GM18517 (cell line): ENCODE data around the gene PEX12.
"Not testable (repeated sequence)": the region's sequence is repeated elsewhere in the genome, so short reads cannot be mapped to it uniquely, and the experiment has no call there.

ENCODE experiments used
- ATAC-seq: cut with Tn5 transposase; IDR thresholded peaks from one replicate; pipeline ENCODE4 v1.9.1; 2021; ENCODE audit warnings: mild to moderate bottlenecking, moderate library complexity; ENCODE audit not compliant: unreplicated experiment

PEX12 gene

DNA sequence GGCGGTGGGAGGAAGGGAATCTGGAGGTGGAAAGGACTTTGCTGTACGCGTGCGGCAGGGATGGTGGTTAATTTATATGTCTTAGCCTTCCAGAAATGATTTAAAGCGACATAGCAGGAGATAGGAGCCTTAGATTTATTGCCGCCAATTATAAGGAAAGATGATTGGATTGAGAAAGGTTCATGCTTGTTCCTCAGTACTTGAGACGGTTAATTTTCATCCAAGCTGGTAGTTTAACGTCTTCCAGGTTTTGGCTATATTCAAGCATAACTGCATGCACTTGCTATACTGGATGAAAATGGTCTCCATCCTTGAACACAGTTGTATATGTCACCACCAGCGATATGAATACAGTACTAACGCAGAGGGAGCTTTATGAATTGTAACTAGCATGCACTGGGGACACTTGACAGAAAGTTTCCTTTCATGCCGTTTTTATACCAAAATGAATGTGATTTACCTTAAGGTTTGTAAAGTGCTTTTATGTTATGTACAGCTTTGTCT, 610 bp upstream of the PEX12 start:
- ATAC-seq = no peak

GRCh38 chr17:35577830-35578196, 558 bp downstream of the PEX12 start:
- ATAC-seq = no peak

GRCh38 chr17:35575759-35576158, 2.6 kb downstream of the PEX12 start:
- ATAC-seq = no peak

DNA sequence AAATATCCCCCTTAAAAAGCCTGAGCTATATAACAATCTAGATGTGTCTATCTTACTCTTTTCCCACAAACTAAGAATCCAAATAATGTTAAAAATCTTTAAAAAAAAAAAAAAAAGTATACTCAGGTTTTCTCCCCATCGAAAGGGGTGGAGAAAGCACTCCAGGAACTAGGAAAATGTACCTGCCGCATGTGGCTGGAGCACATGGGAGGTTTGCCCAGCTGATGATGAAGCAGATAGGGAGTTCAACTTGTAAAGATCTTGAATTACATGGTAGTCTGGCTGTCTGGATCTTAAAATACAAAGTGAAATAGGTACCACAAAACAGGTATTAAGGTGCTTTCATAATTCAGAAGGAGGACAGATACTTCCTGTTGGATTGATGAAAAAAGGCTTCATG, 9.0 kb downstream of the PEX12 start:
- ATAC-seq = no peak

DNA sequence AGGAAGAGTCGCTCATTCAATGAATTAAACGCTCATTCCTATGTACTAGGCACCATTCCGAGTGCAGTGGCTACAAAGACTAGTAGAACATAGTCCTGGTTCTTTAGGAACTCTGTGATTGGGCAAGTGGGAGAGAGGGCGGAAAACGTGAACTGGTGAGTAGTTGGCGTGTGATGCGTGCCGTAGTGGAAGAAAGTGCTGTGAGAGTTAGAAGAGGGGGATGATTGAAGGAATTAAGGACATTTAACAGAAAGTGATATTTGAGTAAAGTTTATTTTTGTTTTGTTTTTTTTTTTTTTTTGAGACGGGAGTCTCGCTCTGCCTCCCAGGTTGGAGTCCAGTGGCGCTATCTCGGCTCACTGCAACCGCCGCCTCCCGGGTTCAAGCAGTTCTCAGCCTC, 9.8 kb downstream of the PEX12 start:
- no peak for ATAC-seq

DNA sequence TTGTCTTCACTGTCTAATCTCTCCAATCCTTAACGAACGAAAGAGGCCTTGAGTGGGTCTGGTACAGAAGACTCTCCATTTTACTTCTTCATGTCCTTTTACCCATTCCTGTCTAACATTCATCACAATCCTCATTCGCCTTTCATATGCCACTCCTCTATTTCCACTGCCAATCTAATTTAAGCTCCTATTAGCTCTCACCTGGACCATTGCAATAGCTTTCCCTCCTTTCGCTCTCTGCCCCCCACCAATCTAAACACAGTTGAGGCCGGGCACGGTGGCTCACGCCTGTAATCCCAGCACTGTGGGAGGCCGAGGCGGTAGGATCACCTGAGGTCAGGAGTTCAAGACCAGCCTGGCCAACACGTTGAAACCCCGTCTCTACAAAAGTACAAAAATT, 11.4 kb downstream of the PEX12 start:
- no peak for ATAC-seq

DNA sequence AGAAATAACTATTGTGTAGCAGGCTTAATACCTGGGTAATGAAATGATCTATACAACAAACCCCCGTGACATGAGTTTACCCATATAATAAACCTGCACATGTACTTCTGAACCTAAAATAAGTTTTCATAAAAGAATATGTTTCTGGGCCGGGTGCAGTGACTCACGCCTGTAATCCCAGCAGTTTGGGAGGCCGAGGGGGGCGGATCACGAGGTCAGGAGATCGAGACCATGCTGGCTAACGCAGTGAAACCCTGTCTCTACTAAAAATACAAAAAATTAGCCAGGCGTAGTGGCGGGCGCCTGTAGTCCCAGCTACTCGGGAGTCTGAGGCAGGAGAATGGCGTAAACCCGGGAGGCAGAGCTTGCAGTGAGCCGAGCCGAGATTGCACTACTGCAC, 15.2 kb downstream of the PEX12 start:
- not testable (repeated sequence) for ATAC-seq

GRCh38 chr17:35560703-35561102, 17.7 kb downstream of the PEX12 start, which contains the start of gene SLFN14:
SLFN14 (minus strand) TSS chr17:35560819; CDS start chr17:35558062, 2,757 bp downstream.
- no peak for ATAC-seq

- ATAC-seq = no peak
These were observed 18.7 kb downstream of the PEX12 start for GRCh38 chr17:35559495-35560210.

DNA sequence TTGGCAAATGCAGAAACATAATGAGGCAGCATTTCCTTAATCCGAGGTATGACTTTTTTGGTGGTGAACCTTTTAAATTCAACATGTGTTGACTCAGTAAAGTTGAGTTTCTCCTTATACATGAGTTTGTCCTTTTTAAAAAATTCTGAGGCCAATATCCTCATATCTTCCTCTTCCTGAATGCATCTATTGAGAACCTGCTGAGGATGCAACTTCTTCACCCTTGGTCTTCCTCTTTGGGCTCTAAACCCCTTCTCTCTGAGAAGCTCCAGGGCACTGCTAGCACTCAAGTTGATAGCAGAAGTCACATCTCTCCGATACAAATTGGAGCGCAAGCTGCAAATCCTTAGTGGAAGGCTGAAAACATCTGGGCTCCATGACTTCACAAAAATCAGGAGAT, 21.0 kb downstream of the PEX12 start:
- no peak for ATAC-seq

GRCh38 chr17:35555691-35556090, 22.7 kb downstream of the PEX12 start:
- ATAC-seq = no peak

GRCh38 chr17:35554668-35555067, 23.7 kb downstream of the PEX12 start:
- no peak for ATAC-seq

GRCh38 chr17:35553310-35553709, 25.1 kb downstream of the PEX12 start:
- ATAC-seq = no peak

- no peak for ATAC-seq
These were observed 29.4 kb downstream of the PEX12 start for GRCh38 chr17:35548978-35549377.

DNA sequence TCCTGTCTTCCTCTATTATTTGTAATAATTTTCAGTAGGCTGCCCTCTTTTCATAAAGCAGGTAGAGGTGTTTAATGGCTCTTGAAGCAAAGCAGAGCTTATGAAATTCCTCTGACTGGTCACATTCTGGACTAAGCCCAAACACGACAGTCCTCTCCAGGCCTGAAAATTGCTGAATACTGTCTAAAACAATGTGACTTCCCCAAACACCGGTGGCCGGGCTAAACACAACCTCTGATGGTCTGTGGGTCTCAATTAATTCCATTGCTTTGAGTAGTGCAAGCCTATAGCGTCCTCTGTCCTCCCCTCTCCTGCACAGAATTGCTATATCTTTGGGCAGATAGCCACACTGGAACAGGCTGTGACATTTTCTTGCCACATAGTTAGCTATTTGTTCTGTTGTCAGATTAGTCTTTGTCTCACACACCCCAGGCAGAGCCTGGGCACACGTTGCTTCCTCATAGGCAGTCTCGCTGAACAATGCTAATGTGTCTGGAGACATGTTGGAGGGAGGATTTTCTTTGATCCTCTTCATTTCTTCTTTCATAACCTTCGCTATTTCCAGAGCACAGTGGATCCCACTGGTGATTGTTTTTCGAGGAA, 30.1 kb downstream of the PEX12 start:
- ATAC-seq = no peak

GRCh38 chr17:35546487-35546886, 31.9 kb downstream of the PEX12 start:
- ATAC-seq = no peak

GRCh38 chr17:35545150-35545549, 33.2 kb downstream of the PEX12 start:
- ATAC-seq = no peak

DNA sequence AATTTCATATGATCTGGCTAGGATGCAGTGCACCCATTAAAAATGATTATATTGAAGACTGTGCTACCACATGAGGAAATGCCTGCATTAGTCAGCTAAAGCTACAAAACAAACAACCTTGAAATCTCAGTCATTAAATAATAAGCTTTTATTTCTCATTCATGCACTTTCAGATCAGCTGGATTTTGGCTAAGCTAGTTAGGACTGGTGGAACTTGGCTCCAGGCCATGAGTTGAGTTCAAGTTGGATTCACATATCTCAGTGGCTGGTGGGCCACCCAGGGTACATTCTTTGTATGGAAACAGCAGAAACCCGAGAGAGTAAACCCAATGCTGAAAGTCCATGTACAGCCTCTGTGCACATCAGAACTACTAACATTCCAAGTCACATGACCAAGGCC, 34.5 kb downstream of the PEX12 start:
- no peak for ATAC-seq

DNA sequence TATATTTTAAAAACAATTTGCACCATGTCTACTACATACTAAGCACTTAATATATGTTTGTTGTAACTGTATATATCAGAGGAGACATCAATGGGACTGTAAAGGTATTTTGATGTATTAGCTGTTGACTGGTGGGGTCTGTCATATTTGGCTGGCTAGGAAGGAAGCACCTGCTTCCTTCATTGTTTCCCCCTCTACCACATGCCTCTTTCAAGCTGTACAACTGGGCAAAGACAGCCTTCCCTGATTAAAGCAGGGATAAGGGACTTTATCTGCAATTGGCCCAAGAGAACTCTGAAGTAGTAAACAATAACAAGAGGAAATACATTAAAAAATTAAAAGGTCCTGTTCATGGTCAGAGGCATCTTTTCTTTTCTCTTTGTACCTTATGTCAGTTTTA, 35.4 kb downstream of the PEX12 start:
- no peak for ATAC-seq

GRCh38 chr17:35541434-35541833, 36.9 kb downstream of the PEX12 start:
- no peak for ATAC-seq

DNA sequence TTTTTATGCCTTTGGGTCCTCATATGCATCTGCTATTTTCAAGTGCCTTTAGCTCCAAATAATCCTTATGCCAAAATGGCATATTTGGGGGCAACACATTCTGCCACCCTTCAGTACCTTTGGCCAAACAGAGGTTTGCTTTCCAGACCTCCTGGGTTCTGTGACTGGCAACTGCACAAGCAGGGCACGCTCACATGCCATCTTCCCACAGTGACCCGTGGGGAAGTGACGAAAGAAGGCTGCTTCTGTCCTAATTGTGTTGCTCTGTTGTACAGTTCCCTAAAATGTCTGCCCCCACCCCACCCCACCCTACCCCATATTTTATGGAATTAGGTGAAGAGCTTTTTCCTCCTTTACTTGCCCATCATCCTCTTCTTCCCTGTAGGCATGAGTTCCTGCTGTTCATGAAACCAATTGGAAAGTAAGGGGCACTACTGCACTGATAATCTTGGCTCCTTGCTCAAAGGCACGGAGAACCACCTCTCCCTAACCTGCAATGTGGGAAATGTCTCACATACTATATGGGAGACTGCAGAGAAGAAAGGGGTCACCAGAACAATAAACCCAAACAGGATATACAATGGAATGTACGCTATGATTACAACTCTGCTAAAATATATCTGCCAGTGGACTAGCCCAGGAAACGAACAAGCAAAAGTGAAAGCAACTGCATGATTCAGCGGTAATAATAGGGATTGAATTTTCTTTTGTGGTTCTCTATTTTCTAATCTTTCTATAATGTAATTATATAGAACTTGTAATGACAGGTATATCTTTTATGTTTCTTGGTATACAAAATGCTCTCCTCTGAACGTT, 37.6 kb downstream of the PEX12 start:
- no peak for ATAC-seq

GRCh38 chr17:35539659-35540026, 38.7 kb downstream of the PEX12 start:
- ATAC-seq = no peak
